HL-60 (cell line): Measurements from ENCODE around the gene EFNA5.

ENCODE experiments used
- DNase-seq, 2 experiments: peaks; one replicate each; pipeline ENCODE4 v3.0.0-alpha.2; 2010 to 2020; ENCODE audit warnings: low read depth in 1 of 2, low spot score in 1 of 2
- H3K27ac ChIP-seq: fragments of 250-450 bp; sonication (Bioruptor Pico); replicated peaks from 2 replicates; pipeline ENCODE4 v1.5.1; 2020; ENCODE audit warnings: mild to moderate bottlenecking, moderate library complexity
- H3K27me3 ChIP-seq: fragments of 250-450 bp; sonication (Bioruptor Pico); 2 replicates; pipeline ENCODE4 v1.5.1; 2021; ENCODE audit warnings: mild to moderate bottlenecking, moderate library complexity; ENCODE audit not compliant: insufficient read depth, poor library complexity, severe bottlenecking
- H3K4me3 ChIP-seq: replicated peaks from 2 replicates; pipeline ENCODE4 v1.5.1; 2011; ENCODE audit warnings: mild to moderate bottlenecking, control low read depth, low read length; ENCODE audit not compliant: insufficient read depth
- CTCF ChIP-seq: IDR thresholded peaks from one replicate; pipeline ENCODE4 v1.5.1; 2011; ENCODE audit warnings: low read length, control low read depth, inconsistent platforms; ENCODE audit not compliant: insufficient read depth
- GABPA ChIP-seq: IDR thresholded peaks from 2 replicates; pipeline ENCODE4 v1.6.1; 2012; ENCODE audit warnings: low read depth
- POLR2AphosphoS5 ChIP-seq: IDR thresholded peaks from 2 replicates; pipeline ENCODE4 v1.6.1; 2012; ENCODE audit warnings: low read depth
- REST ChIP-seq: IDR thresholded peaks from 2 replicates; pipeline ENCODE4 v1.6.1; 2012; ENCODE audit warnings: low read depth; ENCODE audit not compliant: insufficient replicate concordance
- SPI1 ChIP-seq: IDR thresholded peaks from 2 replicates; pipeline ENCODE4 v1.6.1; 2012; ENCODE audit warnings: low read depth, mild to moderate bottlenecking, borderline replicate concordance

The EFNA5 gene

GRCh38 chr5:107577394-107577950 is 93.3 kb downstream of the EFNA5 start:
- no peak overlapping the region for H3K27ac ChIP-seq
- no peak for TF ChIP-seq SPI1
- DNase-seq, result no peak
- no peak overlapping the region for H3K4me3 ChIP-seq
- H3K27me3 ChIP-seq, result no peaks in the 10 kb centered on the region

- no peak for DNase-seq
- H3K27me3 ChIP-seq, result no peaks in the 10 kb centered on the region
- no peak overlapping the region for H3K27ac ChIP-seq
- no peak for TF ChIP-seq GABPA
- no peak for TF ChIP-seq REST
- TF ChIP-seq POLR2AphosphoS5, result no peak
- no peak for TF ChIP-seq SPI1
- TF ChIP-seq CTCF, result no peak
- H3K4me3 ChIP-seq, result no peak overlapping the region
These were observed 93.9 kb downstream of the EFNA5 start for GRCh38 chr5:107576736-107577393.

GRCh38 chr5:107576155-107576554 is 94.6 kb downstream of the EFNA5 start:
- TF ChIP-seq GABPA (no peak), REST (no peak), POLR2AphosphoS5 (no peak), SPI1 (no peak), CTCF (no peak)
- Histone ChIP-seq H3K27ac (no peak overlapping the region), H3K4me3 (no peak overlapping the region), H3K27me3 (no peaks in the 10 kb centered on the region)
- no peak for DNase-seq

- no peaks in the 10 kb centered on the region for H3K27me3 ChIP-seq
- no peak for DNase-seq
- H3K4me3 ChIP-seq, result no peak overlapping the region
- TF ChIP-seq POLR2AphosphoS5 (no peak), CTCF (no peak), GABPA (no peak), SPI1 (no peak)
- no peak overlapping the region for H3K27ac ChIP-seq
These were observed 96.5 kb downstream of the EFNA5 start for GRCh38 chr5:107574287-107574686.
